Measurements from ENCODE around the gene PDE8A.
"Not testable (repeated sequence)": the region's sequence is repeated elsewhere in the genome, so short reads cannot be mapped to it uniquely, and the experiment has no call there.

Gene PDE8A

GRCh38 chr15:85010386-85011159 is 28.9 kb downstream of the PDE8A start:
- no peak for DNase-seq (ENCODE audit: low read depth)

- DNase-seq (ENCODE audit: low read depth), result no peak
Observed at GRCh38 chr15:85011160-85011571, 29.5 kb downstream of the PDE8A start.

GRCh38 chr15:85011724-85012123 is 30.1 kb downstream of the PDE8A start:
- DNase-seq (ENCODE audit: low read depth), result not testable (repeated sequence)

- DNase-seq (ENCODE audit: low read depth), result no peak
Observed at GRCh38 chr15:85013785-85014184, 32.1 kb downstream of the PDE8A start.

- DNase-seq (ENCODE audit: low read depth), result no peak
Observed at GRCh38 chr15:85014932-85015331, 33.3 kb downstream of the PDE8A start.

- DNase-seq (ENCODE audit: low read depth), result no peak
Observed at GRCh38 chr15:85016275-85016674, 34.6 kb downstream of the PDE8A start.

GRCh38 chr15:85019815-85020590 is 38.3 kb downstream of the PDE8A start:
- DNase-seq (ENCODE audit: low read depth), result no peak

- DNase-seq (ENCODE audit: low read depth), result no peak
Observed at GRCh38 chr15:85021409-85021808, 39.8 kb downstream of the PDE8A start.

GRCh38 chr15:85022860-85023403 is 41.3 kb downstream of the PDE8A start:
- no peak for DNase-seq (ENCODE audit: low read depth)

GRCh38 chr15:85024003-85024402 is 42.3 kb downstream of the PDE8A start:
- no peak for DNase-seq (ENCODE audit: low read depth)

- no peak for DNase-seq (ENCODE audit: low read depth)
Observed at GRCh38 chr15:85024509-85025336, 43.1 kb downstream of the PDE8A start.

- no peak for DNase-seq (ENCODE audit: low read depth)
Observed at GRCh38 chr15:85025516-85026251, 44.0 kb downstream of the PDE8A start.

GRCh38 chr15:85026304-85027032 is 44.8 kb downstream of the PDE8A start:
- no peak for DNase-seq (ENCODE audit: low read depth)

- no peak for DNase-seq (ENCODE audit: low read depth)
Observed at GRCh38 chr15:85027033-85027380, 45.4 kb downstream of the PDE8A start.

- no peak for DNase-seq (ENCODE audit: low read depth)
Observed at GRCh38 chr15:85027421-85027820, 45.8 kb downstream of the PDE8A start.

GRCh38 chr15:85028416-85028815 is 46.8 kb downstream of the PDE8A start:
- no peak for DNase-seq (ENCODE audit: low read depth)

- DNase-seq (ENCODE audit: low read depth), result no peak
Observed at GRCh38 chr15:85029221-85029620, 47.6 kb downstream of the PDE8A start.

- no peak for DNase-seq (ENCODE audit: low read depth)
Observed at GRCh38 chr15:85030301-85030929, 48.8 kb downstream of the PDE8A start.

- no peak for DNase-seq (ENCODE audit: low read depth)
Observed at GRCh38 chr15:85031086-85031943, 49.7 kb downstream of the PDE8A start.
